ENCODE data around the gene LGALS14. TPM values are rescaled to one million over a fixed set of nuclear protein-coding genes. Genes with fewer than 3 reads are reported as not detected.
"Not testable (repeated sequence)": the region's sequence is repeated elsewhere in the genome, so short reads cannot be mapped to it uniquely, and the experiment has no call there.

The LGALS14 gene
- total RNA-seq, 1 donor from 2014 or later = not detected

DNA sequence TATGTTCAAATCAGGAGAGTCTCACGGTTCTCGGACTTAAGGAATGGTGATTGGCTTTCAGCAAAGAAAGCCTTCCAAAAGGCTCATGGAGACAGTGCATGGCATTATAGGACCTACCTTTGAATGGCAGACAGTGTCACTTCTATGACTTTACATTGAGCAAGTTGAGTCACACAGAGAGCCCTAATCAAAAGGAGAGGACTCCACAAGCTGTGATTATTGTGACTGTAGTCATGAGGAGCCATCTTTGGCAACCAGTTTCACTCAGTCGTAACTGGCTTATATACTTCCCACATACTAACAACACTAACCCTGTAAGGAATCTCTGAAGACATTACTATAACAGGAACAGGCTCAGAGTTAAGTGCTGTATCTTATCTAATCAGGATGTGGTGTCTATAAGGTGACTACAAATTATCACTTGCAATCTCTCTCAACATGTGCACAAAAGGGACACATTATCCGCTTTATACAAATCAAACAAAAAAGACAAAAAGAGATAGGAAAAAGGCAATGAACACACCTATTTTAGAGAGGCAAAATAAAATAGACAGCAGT is 6.1 kb downstream of the LGALS14 start:
- no peak for FAIRE-seq
- peaks cover 3% of the 10 kb centered on the region for H3K9me3 Mint-ChIP-seq (ENCODE audit: unreplicated experiment)

GRCh38 chr19:39720144-39720543 is 15.9 kb downstream of the LGALS14 start:
- not testable (repeated sequence) for H3K4me1 ChIP-seq (ENCODE audit: insufficient read depth, low read length); DNase-seq (ENCODE audit: low read depth); FAIRE-seq

More for the DNA sequence above, 6.1 kb downstream of the LGALS14 start:
- no peaks in the 10 kb centered on the region for H3K36me3 Mint-ChIP-seq (ENCODE audit: low read depth, unreplicated experiment)
- H2AFZ ChIP-seq (ENCODE audit: low read depth, low read length) = no peak overlapping the region
- H3K9ac ChIP-seq (ENCODE audit: low read length) = no peak overlapping the region
- H3K9me3 ChIP-seq (ENCODE audit: insufficient read depth, low read depth, low read length) = no peaks in the 10 kb centered on the region
- no peaks in the 10 kb centered on the region for H4K20me1 ChIP-seq (ENCODE audit: insufficient read depth, low read length)
- H3K4me1 Mint-ChIP-seq (ENCODE audit: low read depth, unreplicated experiment) = no peaks in the 10 kb centered on the region
- H3K27me3 ChIP-seq (ENCODE audit: insufficient read depth, low read length) = no peaks in the 10 kb centered on the region
- H3K27me3 Mint-ChIP-seq (ENCODE audit: low read depth, unreplicated experiment) = peaks cover 12% of the 10 kb centered on the region
- no peak overlapping the region for H3K27ac Mint-ChIP-seq (ENCODE audit: unreplicated experiment)
- H3K4me3 ChIP-seq (ENCODE audit: insufficient read depth, low read depth, low read length) = no peak overlapping the region
- no peaks in the 10 kb centered on the region for H3K79me2 ChIP-seq (ENCODE audit: insufficient read depth, low read length)
- no peak overlapping the region for H3K4me3 Mint-ChIP-seq (ENCODE audit: unreplicated experiment)
- no peak for DNase-seq (ENCODE audit: low read depth)
- H3K4me1 ChIP-seq (ENCODE audit: insufficient read depth, low read length) = no peaks in the 10 kb centered on the region
- no peaks in the 10 kb centered on the region for H3K36me3 ChIP-seq (ENCODE audit: insufficient read depth, low read length)
- no peak for TF ChIP-seq CTCF (IDR thresholded peaks at IDR 0.05; ENCODE audit: insufficient read depth, low read depth, low read length)
- no peak for TF ChIP-seq EZH2 (IDR thresholded peaks at IDR 0.05; ENCODE audit: insufficient read depth, low read length)
- H3K4me2 ChIP-seq (ENCODE audit: low read length) = no peak overlapping the region
- H3K27ac ChIP-seq (ENCODE audit: low read depth, low read length) = no peak overlapping the region

DNA sequence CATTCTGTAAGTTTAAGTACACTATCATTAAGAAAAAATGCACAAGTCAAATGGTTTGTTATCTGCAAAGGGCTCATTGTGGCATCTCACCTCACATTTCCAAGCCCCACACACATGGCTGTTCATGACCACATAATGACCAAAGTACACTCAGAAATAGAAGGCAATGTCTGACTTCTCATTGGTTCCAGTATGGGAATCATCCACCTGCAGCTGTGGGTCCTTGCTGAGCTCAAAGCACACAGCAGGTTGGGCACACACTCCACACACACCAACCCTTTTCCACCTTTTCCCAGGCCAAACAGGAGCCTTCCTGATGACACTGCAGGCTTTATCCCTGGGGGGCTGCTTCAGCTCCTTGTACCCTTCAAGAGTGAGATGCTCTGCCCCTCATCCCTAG is 21.7 kb downstream of the LGALS14 start:
- Histone ChIP-seq H3K9me3 (ENCODE audit: insufficient read depth, low read depth, low read length) (peaks cover 3% of the 10 kb centered on the region), H2AFZ (ENCODE audit: low read depth, low read length) (no peak overlapping the region), H3K36me3 (ENCODE audit: insufficient read depth, low read length) (no peaks in the 10 kb centered on the region), H3K4me2 (ENCODE audit: low read length) (no peak overlapping the region), H3K4me3 (ENCODE audit: insufficient read depth, low read depth, low read length) (no peak overlapping the region), H3K4me1 (ENCODE audit: insufficient read depth, low read length) (no peaks in the 10 kb centered on the region), H3K79me2 (ENCODE audit: insufficient read depth, low read length) (no peaks in the 10 kb centered on the region), H3K9ac (ENCODE audit: low read length) (no peak overlapping the region), H4K20me1 (ENCODE audit: insufficient read depth, low read length) (no peaks in the 10 kb centered on the region), H3K27me3 (ENCODE audit: insufficient read depth, low read length) (no peaks in the 10 kb centered on the region), H3K27ac (ENCODE audit: low read depth, low read length) (no peak overlapping the region)
- no peaks in the 10 kb centered on the region for H3K4me1 Mint-ChIP-seq (ENCODE audit: low read depth, unreplicated experiment)
- DNase-seq (ENCODE audit: low read depth) = no peak
- peaks cover 2% of the 10 kb centered on the region for H3K9me3 Mint-ChIP-seq (ENCODE audit: unreplicated experiment)
- peaks cover 1% of the 10 kb centered on the region for H3K36me3 Mint-ChIP-seq (ENCODE audit: low read depth, unreplicated experiment)
- FAIRE-seq = no peak
- no peak overlapping the region for H3K4me3 Mint-ChIP-seq (ENCODE audit: unreplicated experiment)
- no peak overlapping the region for H3K27ac Mint-ChIP-seq (ENCODE audit: unreplicated experiment)
- H3K27me3 Mint-ChIP-seq (ENCODE audit: low read depth, unreplicated experiment) = peaks cover 68% of the 10 kb centered on the region
- TF ChIP-seq CTCF (IDR thresholded peaks at IDR 0.05; ENCODE audit: insufficient read depth, low read depth, low read length) (no peak), EZH2 (IDR thresholded peaks at IDR 0.05; ENCODE audit: insufficient read depth, low read length) (no peak)

More at GRCh38 chr19:39720144-39720543, 15.9 kb downstream of the LGALS14 start:
- H3K9ac ChIP-seq (ENCODE audit: low read length); H3K4me3 Mint-ChIP-seq (ENCODE audit: unreplicated experiment); H3K36me3 Mint-ChIP-seq (ENCODE audit: low read depth, unreplicated experiment); H3K9me3 ChIP-seq (ENCODE audit: insufficient read depth, low read depth, low read length); H3K27ac Mint-ChIP-seq (ENCODE audit: unreplicated experiment); H2AFZ ChIP-seq (ENCODE audit: low read depth, low read length); H4K20me1 ChIP-seq (ENCODE audit: insufficient read depth, low read length); H3K27ac ChIP-seq (ENCODE audit: low read depth, low read length); H3K27me3 ChIP-seq (ENCODE audit: insufficient read depth, low read length); H3K79me2 ChIP-seq (ENCODE audit: insufficient read depth, low read length); H3K4me2 ChIP-seq (ENCODE audit: low read length); H3K4me3 ChIP-seq (ENCODE audit: insufficient read depth, low read depth, low read length); H3K4me1 Mint-ChIP-seq (ENCODE audit: low read depth, unreplicated experiment); H3K36me3 ChIP-seq (ENCODE audit: insufficient read depth, low read length): not testable (repeated sequence)
- peaks cover 11% of the 10 kb centered on the region for H3K9me3 Mint-ChIP-seq (ENCODE audit: unreplicated experiment)
- peaks cover 64% of the 10 kb centered on the region for H3K27me3 Mint-ChIP-seq (ENCODE audit: low read depth, unreplicated experiment)
